ENCODE results near the gene TRIM54. TPM values are rescaled to one million over a fixed set of nuclear protein-coding genes. Genes with fewer than 3 reads are reported as not detected.

The TRIM54 gene
- total and polyA plus RNA-seq, 9 of the 15 experiments (the other 6 are each of a cell fraction or from before 2014, with no cell fraction given) = not detected

- DNase-seq (ENCODE audit: extremely low read depth in 1 of 4, low spot score in 3 of 4) (no peak), FAIRE-seq (no peak), ATAC-seq (no peak)
- Histone ChIP-seq H3K4me2 (ENCODE audit: insufficient read depth, low read length) (no peak overlapping the region), H3K4me3 (no peak overlapping the region), H3K9ac (ENCODE audit: insufficient read depth in 1 of 2, low read depth in 2 of 2, low read length in 2 of 2) (peak overlapping the region in 1 of 2 experiments; percentile 27; a peak in 1 of 4 replicates), H3K27me3 (ENCODE audit: control insufficient read depth in 2 of 2, insufficient read depth in 2 of 2, low read length in 2 of 2) (no peaks in the 10 kb centered on the region), H3K9me1 (ENCODE audit: control insufficient read depth, insufficient read depth, low read length) (peaks cover 7% of the 10 kb centered on the region), H2AFZ (ENCODE audit: low read depth, low read length) (no peak overlapping the region), H3K79me2 (ENCODE audit: control insufficient read depth, insufficient read depth, low read length) (peaks cover 14% of the 10 kb centered on the region), H3K27ac (ENCODE audit: extremely low read depth, low read depth, low read length) (no peak overlapping the region), H3K36me3 (ENCODE audit: control insufficient read depth, insufficient read depth, low read length) (peaks cover 18% of the 10 kb centered on the region; the same call in 2 of the 3 replicates), H3K9me3 (replicated peaks; ENCODE audit: control insufficient read depth, insufficient read depth, low read depth, low read length) (no peaks in the 10 kb centered on the region), H3K4me1 (replicated peaks in 1 of 2; ENCODE audit: control insufficient read depth in 2 of 2, insufficient read depth in 2 of 2, low read length in 2 of 2) (peaks cover 13 to 15% of the 10 kb centered on the region in 2 experiments), H4K20me1 (replicated peaks; ENCODE audit: control insufficient read depth, insufficient read depth, low read length) (0 out of 2 replicates have a peak, but pooled peaks cover 6% of the 10 kb centered on the region)
- BruUV-seq (replicated peaks) = no TSS peak
- no peak for TF ChIP-seq RBM39 (optimal IDR thresholded peaks at IDR 0.05; ENCODE audit: low read depth, low read length)
- TF ChIP-seq MED1 (CRISPR knock-in tag; IDR thresholded peaks at IDR 0.05; ENCODE audit: borderline replicate concordance) = no peak
- peak; percentile 75 for TF ChIP-seq NFIC (IDR thresholded peaks at IDR 0.05)
- TF ChIP-seq ATF7 (IDR thresholded peaks at IDR 0.05) = no peak
- TF ChIP-seq RNF219 (CRISPR knock-in tag; IDR thresholded peaks at IDR 0.05) = no peak
- TF ChIP-seq POLR2AphosphoS5 (IDR thresholded peaks at IDR 0.05; ENCODE audit: control insufficient read depth, insufficient read depth, low read depth, low read length) = no peak
- no peak for TF ChIP-seq SIN3A (IDR thresholded peaks at IDR 0.05; ENCODE audit: borderline replicate concordance in 2 of 2, control insufficient read depth in 1 of 2, low read depth in 2 of 2, low read length in 2 of 2)
- 0 out of 2 replicates have a peak, but pooled peaks have one; percentile 17 for TF ChIP-seq POLR2G (IDR thresholded peaks at IDR 0.05; ENCODE audit: low read depth, low read length)
- TF ChIP-seq ZNF518B (CRISPR knock-in tag; IDR thresholded peaks at IDR 0.05) = no peak
- TF ChIP-seq EZH2 (IDR thresholded peaks at IDR 0.05; ENCODE audit: borderline replicate concordance, low read depth, low read length) = no peak
- in situ Hi-C loops (cut with MboI) = no loop called here
- 79% methylated on average over 12 of the region's 12 CpGs for WGBS (ENCODE audit: insufficient coverage, low coverage, missing lambda C conversion rate)
- CTCF ChIA-PET (ENCODE audit: low intra/inter-chr PET ratio) = no interaction called here
- POLR2A ChIA-PET = interaction anchor here (0.6 to 1.2 kb wide), 3 partner anchors 14 to 25 kb away, joined by 3 to 9 read pairs (median 3); no protein-coding TSS in a partner anchor
- intact Hi-C loops (cut with micrococcal nuclease) = no loop called here
Measured at GRCh38 chr2:27316655-27317412, 34.6 kb downstream of the TRIM54 start.
